ENCODE results near the gene IRF2BPL.

The IRF2BPL gene

GRCh38 chr14:77011245-77011644 lies 17.3 kb downstream of the IRF2BPL start:
- DNase-seq (ENCODE audit: low spot score) = no peak

- no peak for DNase-seq (ENCODE audit: low spot score)
Measured at GRCh38 chr14:77009014-77009413, 19.5 kb downstream of the IRF2BPL start.

- no peak for DNase-seq (ENCODE audit: low spot score)
Measured at GRCh38 chr14:77008541-77008940, 20.0 kb downstream of the IRF2BPL start.

GRCh38 chr14:77007975-77008421 lies 20.5 kb downstream of the IRF2BPL start:
- DNase-seq (ENCODE audit: low spot score) = no peak

- no peak for DNase-seq (ENCODE audit: low spot score)
Measured at GRCh38 chr14:77007183-77007974, 21.1 kb downstream of the IRF2BPL start.

- no peak for DNase-seq (ENCODE audit: low spot score)
Measured at GRCh38 chr14:77006132-77006531, 22.4 kb downstream of the IRF2BPL start.

- DNase-seq (ENCODE audit: low spot score) = no peak
Measured at GRCh38 chr14:77005559-77005958, 22.9 kb downstream of the IRF2BPL start.

GRCh38 chr14:77004711-77005460 lies 23.6 kb downstream of the IRF2BPL start:
- DNase-seq (ENCODE audit: low spot score) = no peak

- no peak for DNase-seq (ENCODE audit: low spot score)
Measured at GRCh38 chr14:77003960-77004710, 24.4 kb downstream of the IRF2BPL start.

GRCh38 chr14:77002889-77003288 lies 25.6 kb downstream of the IRF2BPL start:
- DNase-seq (ENCODE audit: low spot score) = no peak

- no peak for DNase-seq (ENCODE audit: low spot score)
Measured at GRCh38 chr14:77002335-77002734, 26.2 kb downstream of the IRF2BPL start.

- peak; percentile 50 for DNase-seq (ENCODE audit: low spot score)
Measured at GRCh38 chr14:77000340-77001270, 27.9 kb downstream of the IRF2BPL start.

GRCh38 chr14:76998910-76999309 lies 29.6 kb downstream of the IRF2BPL start:
- DNase-seq (ENCODE audit: low spot score) = no peak

- no peak for DNase-seq (ENCODE audit: low spot score)
Measured at GRCh38 chr14:76997257-76997970, 31.1 kb downstream of the IRF2BPL start.

- DNase-seq (ENCODE audit: low spot score) = no peak
Measured at GRCh38 chr14:76996563-76997146, 31.9 kb downstream of the IRF2BPL start.

- no peak for DNase-seq (ENCODE audit: low spot score)
Measured at GRCh38 chr14:76995279-76996035, 33.1 kb downstream of the IRF2BPL start.

GRCh38 chr14:76993752-76994151 lies 34.8 kb downstream of the IRF2BPL start:
- no peak for DNase-seq (ENCODE audit: low spot score)

GRCh38 chr14:76990084-76990483 lies 38.4 kb downstream of the IRF2BPL start:
- no peak for DNase-seq (ENCODE audit: low spot score)

GRCh38 chr14:76987956-76988520 lies 40.5 kb downstream of the IRF2BPL start:
- no peak for DNase-seq (ENCODE audit: low spot score)

All from cerebellar cortex (tissue), 1 donor.